Measurements from ENCODE around the gene ACOD1. TPM values are rescaled to one million over a fixed set of nuclear protein-coding genes. Genes with fewer than 3 reads are reported as not detected.
"Not testable (repeated sequence)": the region's sequence is repeated elsewhere in the genome, so short reads cannot be mapped to it uniquely, and the experiment has no call there.

The ACOD1 gene
- total RNA-seq, 3 donors from 2014 or later: not detected

GRCh38 chr13:76917095-76917494, 31.2 kb upstream of the ACOD1 start:
- TF ChIP-seq CTCF (IDR thresholded peaks at IDR 0.05): no peak
- H3K36me3 ChIP-seq (ENCODE audit: low read depth): no peaks in the 10 kb centered on the region
- no peak for DNase-seq
- H3K4me1 ChIP-seq (ENCODE audit: low read depth): no peaks in the 10 kb centered on the region
- ATAC-seq: no peak
- no peaks in the 10 kb centered on the region for H3K9me3 ChIP-seq
- intact Hi-C loops (cut with DNase I, micrococcal nuclease): no loop called here
- H3K4me3 ChIP-seq: no peak overlapping the region

- ATAC-seq; H3K4me3 ChIP-seq; H3K4me1 ChIP-seq (ENCODE audit: low read depth); H3K9me3 ChIP-seq; intact Hi-C loops (cut with DNase I, micrococcal nuclease); DNase-seq; H3K36me3 ChIP-seq (ENCODE audit: low read depth): not testable (repeated sequence)
Measured at GRCh38 chr13:76917755-76918481, 30.4 kb upstream of the ACOD1 start.

GRCh38 chr13:76921516-76921915, 26.8 kb upstream of the ACOD1 start:
- ATAC-seq (no peak), DNase-seq (no peak)
- Histone ChIP-seq H3K36me3 (ENCODE audit: low read depth) (no peaks in the 10 kb centered on the region), H3K4me1 (ENCODE audit: low read depth) (no peaks in the 10 kb centered on the region), H3K9me3 (no peaks in the 10 kb centered on the region), H3K4me3 (no peak overlapping the region)
- no peak for TF ChIP-seq CTCF (IDR thresholded peaks at IDR 0.05)
- intact Hi-C loops (cut with DNase I, micrococcal nuclease): no loop called here

GRCh38 chr13:76925115-76925514, 23.2 kb upstream of the ACOD1 start:
- DNase-seq (no peak), ATAC-seq (no peak)
- TF ChIP-seq CTCF (IDR thresholded peaks at IDR 0.05): no peak
- Histone ChIP-seq H3K9me3 (no peaks in the 10 kb centered on the region), H3K36me3 (ENCODE audit: low read depth) (no peaks in the 10 kb centered on the region), H3K4me3 (no peak overlapping the region), H3K4me1 (ENCODE audit: low read depth) (no peaks in the 10 kb centered on the region)
- intact Hi-C loops (cut with DNase I, micrococcal nuclease): no loop called here

- no peaks in the 10 kb centered on the region for H3K9me3 ChIP-seq
- DNase-seq (no peak), ATAC-seq (no peak)
- no peak overlapping the region for H3K4me3 ChIP-seq
- H3K4me1 ChIP-seq (ENCODE audit: low read depth): no peaks in the 10 kb centered on the region
- intact Hi-C loops (cut with DNase I, micrococcal nuclease): no loop called here
- no peaks in the 10 kb centered on the region for H3K36me3 ChIP-seq (ENCODE audit: low read depth)
- TF ChIP-seq CTCF (IDR thresholded peaks at IDR 0.05): no peak
Measured at GRCh38 chr13:76927955-76928354, 20.4 kb upstream of the ACOD1 start.

- H3K4me3 ChIP-seq: no peak overlapping the region
- no peak for DNase-seq
- no peaks in the 10 kb centered on the region for H3K9me3 ChIP-seq
- no peak for ATAC-seq
- H3K4me1 ChIP-seq (ENCODE audit: low read depth): no peaks in the 10 kb centered on the region
- no peak for TF ChIP-seq CTCF (IDR thresholded peaks at IDR 0.05)
- intact Hi-C loops (cut with DNase I, micrococcal nuclease): no loop called here
- no peaks in the 10 kb centered on the region for H3K36me3 ChIP-seq (ENCODE audit: low read depth)
Measured at GRCh38 chr13:76928456-76928855, 19.9 kb upstream of the ACOD1 start.
